ENCODE results near the gene PEX7.

GRCh38 chr6:136863752-136864151, 41.4 kb downstream of the PEX7 start:
- no peak for TF ChIP-seq CTCF (IDR thresholded peaks at IDR 0.05)
- no peak for TF ChIP-seq POLR2A (IDR thresholded peaks at IDR 0.05)

Measured in adrenal gland (tissue), 5 donors.